PC-3 (cell line): Measurements from ENCODE around the gene CASS4.

Experiments used
- EZH2 ChIP-seq: fragments of 300-600 bp; sonication (generic); IDR thresholded peaks from one replicate; pipeline ENCODE4 v1.6.1; 2017; ENCODE audit warnings: antibody characterized with exemption, mild to moderate bottlenecking, low read length; ENCODE audit not compliant: unreplicated experiment
- EZH2phosphoT487 ChIP-seq: fragments of 300-600 bp; sonication (generic); IDR thresholded peaks from 2 replicates; pipeline ENCODE4 v1.6.1; 2018; ENCODE audit warnings: mild to moderate bottlenecking, antibody characterized with exemption, low read length, borderline replicate concordance
- TF ChIP-seq, protein P1 (sequence below): fragments of 300-600 bp; sonication (generic); conservative IDR thresholded peaks from 2 replicates; pipeline ENCODE4 v1.5.1; 2017; ENCODE audit warnings: antibody characterized with exemption, low read depth, mild to moderate bottlenecking, low read length

DNA sequence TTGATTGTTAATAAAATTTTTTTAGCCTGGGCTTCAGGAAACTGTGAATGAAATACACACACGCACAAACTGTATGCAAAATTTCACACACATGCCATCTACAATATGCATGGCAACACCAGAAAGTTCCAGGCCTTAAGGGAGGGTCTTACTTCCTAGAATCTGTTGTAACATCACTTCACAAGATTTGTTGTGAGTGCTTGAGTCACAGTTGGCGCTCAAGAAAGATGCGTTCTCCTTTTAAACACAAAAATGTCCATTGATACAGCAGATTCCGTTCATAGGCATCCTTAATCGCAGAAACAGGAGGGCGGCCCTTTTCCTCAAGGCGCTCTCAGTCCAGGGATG is 55.9 kb downstream of the CASS4 start:
- TF ChIP-seq, protein P1, sequence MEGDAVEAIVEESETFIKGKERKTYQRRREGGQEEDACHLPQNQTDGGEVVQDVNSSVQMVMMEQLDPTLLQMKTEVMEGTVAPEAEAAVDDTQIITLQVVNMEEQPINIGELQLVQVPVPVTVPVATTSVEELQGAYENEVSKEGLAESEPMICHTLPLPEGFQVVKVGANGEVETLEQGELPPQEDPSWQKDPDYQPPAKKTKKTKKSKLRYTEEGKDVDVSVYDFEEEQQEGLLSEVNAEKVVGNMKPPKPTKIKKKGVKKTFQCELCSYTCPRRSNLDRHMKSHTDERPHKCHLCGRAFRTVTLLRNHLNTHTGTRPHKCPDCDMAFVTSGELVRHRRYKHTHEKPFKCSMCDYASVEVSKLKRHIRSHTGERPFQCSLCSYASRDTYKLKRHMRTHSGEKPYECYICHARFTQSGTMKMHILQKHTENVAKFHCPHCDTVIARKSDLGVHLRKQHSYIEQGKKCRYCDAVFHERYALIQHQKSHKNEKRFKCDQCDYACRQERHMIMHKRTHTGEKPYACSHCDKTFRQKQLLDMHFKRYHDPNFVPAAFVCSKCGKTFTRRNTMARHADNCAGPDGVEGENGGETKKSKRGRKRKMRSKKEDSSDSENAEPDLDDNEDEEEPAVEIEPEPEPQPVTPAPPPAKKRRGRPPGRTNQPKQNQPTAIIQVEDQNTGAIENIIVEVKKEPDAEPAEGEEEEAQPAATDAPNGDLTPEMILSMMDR, result no peak
- no peak for TF ChIP-seq EZH2
- no peak for TF ChIP-seq EZH2phosphoT487
